Mononuclear cell (primary cell): ENCODE results near the gene ST3GAL2. TPM values are rescaled to one million over a fixed set of nuclear protein-coding genes. Genes with fewer than 3 reads are reported as not detected.
"Not testable (repeated sequence)": the region's sequence is repeated elsewhere in the genome, so short reads cannot be mapped to it uniquely, and the experiment has no call there.

Experiments
- H3K27me3 ChIP-seq: 2 replicates; pipeline ENCODE4 v1.6.0; 2011; ENCODE audit warnings: low read length, control low read depth; ENCODE audit not compliant: insufficient read depth
- H3K4me1 ChIP-seq: 2 replicates; pipeline ENCODE4 v1.5.1; 2011; ENCODE audit warnings: mild to moderate bottlenecking, low read length, control low read depth; ENCODE audit not compliant: insufficient read depth
- H3K4me3 ChIP-seq: 2 replicates; pipeline ENCODE4 v1.5.1; 2011; ENCODE audit warnings: mild to moderate bottlenecking, low read length, moderate library complexity
- H3K9me3 ChIP-seq: 2 replicates; pipeline ENCODE4 v1.5.1; 2011; ENCODE audit warnings: low read depth, mild to moderate bottlenecking, control low read depth, low read length
- total RNA-seq: library from RNA; depleted of rRNA; stranded (reverse); fragments of >200 nt; gene quantifications from one replicate; pipeline ENCODE4 v1.2.3, GENCODE V29; 2012

The ST3GAL2 gene
- total RNA-seq, 1 donor, result 18.5 TPM

GRCh38 chr16:70453892-70454221 lies 15.0 kb upstream of the ST3GAL2 start:
- H3K27me3 ChIP-seq, result no peaks in the 10 kb centered on the region
- no peaks in the 10 kb centered on the region for H3K9me3 ChIP-seq
- H3K4me3 ChIP-seq, result peak overlapping the region; percentile 86
- H3K4me1 ChIP-seq, result peaks cover 20% of the 10 kb centered on the region

GRCh38 chr16:70453117-70453891 lies 14.4 kb upstream of the ST3GAL2 start:
- Histone ChIP-seq H3K4me1 (peaks cover 20% of the 10 kb centered on the region), H3K9me3 (no peaks in the 10 kb centered on the region), H3K27me3 (no peaks in the 10 kb centered on the region), H3K4me3 (peak overlapping the region; percentile 86)

DNA sequence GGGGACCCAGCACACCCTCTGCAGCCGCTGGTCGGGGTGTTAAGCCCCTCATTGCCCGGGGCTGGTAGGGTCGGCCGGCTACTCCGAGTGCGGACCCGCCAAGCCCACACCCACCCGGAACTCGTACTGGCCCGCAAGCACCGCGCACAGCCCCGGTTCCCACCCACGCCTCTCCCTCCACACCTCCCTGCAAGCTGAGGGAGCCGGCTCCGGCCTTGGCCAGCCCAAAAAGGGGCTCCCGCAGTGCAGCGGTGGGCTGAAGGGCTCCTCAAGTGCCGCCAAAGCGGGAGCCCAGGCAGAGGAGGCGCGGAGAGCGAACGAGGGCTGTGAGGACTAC lies 12.1 kb upstream of the ST3GAL2 start:
- H3K27me3 ChIP-seq, H3K4me3 ChIP-seq, H3K9me3 ChIP-seq: not testable (repeated sequence)
- peaks cover 18% of the 10 kb centered on the region for H3K4me1 ChIP-seq

DNA sequence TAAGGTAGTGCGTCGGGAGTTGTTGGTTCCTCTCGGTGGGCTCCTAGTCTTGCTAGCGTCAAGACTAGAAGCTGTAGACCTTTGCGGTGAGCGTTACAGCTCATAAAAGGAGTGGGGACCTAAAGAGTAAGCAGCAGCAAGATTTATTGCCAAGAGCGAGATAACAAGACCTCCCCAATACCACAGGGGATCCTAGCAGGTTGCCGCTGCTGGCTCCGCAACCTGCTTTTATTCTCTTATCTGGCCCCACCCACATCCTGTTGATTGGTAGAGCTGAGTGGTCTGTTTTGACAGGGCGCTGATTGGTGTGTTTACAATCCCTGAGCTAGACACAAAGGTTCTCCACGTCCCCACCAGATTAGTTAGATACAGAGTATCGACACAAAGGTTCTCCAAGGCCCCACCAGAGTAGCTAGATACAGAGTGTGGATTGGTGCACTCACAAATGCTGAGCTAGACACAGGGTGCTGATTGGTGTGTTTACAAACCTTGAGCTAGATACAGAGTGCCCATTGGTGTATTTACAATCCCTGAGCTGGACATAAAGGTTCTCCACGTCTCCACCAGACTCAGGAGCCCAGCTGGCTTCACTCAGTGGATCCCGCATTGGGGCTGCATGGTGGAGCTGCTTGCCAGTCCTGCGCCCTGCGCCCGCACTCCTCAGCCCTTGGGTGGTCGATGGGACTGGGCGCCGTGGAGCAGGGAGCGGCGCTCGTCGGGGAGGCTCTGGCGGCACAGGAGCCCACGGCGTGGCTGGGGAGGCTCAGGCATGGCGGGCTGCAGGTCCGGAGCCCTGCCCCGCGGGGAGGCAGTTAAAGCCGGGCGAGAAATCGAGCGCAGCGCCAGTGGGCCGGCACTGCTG lies 11.5 kb upstream of the ST3GAL2 start:
- H3K4me1 ChIP-seq, result peaks cover 12% of the 10 kb centered on the region
- H3K4me3 ChIP-seq, H3K9me3 ChIP-seq, H3K27me3 ChIP-seq: not testable (repeated sequence)

DNA sequence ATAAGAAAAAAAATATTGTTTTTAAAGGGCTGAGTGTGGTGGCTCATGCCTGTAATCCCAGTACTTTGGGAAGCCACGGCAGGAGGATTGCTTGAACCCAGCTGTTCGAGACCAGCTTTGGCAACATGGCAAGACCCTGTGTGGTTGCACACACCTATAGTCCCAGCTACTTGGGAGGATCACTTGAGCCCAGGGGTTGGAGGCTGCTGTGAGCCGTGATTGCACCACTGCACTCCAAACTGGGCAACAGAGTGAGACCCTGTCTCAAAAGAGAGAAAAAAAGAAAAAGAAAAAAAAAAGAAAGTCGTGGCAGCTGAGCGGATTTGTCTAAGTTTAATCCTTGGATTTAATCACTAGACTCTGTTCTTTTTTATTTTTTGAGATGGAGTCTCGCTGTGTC lies 9.2 kb upstream of the ST3GAL2 start:
- Histone ChIP-seq H3K9me3 (no peaks in the 10 kb centered on the region), H3K4me1 (no peaks in the 10 kb centered on the region), H3K27me3 (no peaks in the 10 kb centered on the region), H3K4me3 (no peak overlapping the region)

DNA sequence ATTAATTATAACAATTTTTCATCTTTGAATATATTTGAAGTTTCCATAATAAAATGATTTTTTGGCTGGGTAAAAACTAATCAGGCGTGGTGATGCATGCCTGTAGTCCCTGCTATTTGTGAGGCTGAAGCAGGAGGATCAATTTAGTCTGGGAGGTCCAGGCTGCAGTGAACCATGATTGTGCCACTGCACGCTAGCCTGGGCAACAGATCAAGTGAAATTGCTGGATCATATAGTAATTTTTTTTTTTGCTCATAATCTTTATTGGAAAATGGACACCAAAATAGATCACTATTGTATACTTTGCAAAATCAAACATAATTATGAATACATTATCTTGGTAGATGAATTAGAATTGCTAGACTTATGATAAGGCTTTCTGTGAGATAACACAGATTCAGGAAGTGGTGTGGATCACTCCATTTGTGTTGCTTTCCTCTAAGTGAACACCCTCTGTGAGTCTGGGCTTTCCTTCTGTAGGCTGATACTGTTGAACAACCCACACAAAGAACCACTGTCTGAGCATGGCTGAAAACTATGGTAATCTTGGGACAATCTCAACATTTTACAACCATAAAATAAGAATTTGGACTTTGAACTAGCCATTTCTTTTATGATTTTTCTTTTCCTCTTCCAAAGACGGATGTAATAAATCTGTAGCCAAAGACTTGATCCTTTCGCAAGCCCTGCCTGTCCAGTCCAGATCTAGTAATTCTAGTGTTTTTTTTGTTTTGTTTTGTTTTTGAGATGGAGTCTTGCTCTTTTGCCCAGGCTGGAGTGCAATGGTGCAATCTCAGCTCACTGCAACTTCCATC lies 5.6 kb upstream of the ST3GAL2 start:
- H3K4me1 ChIP-seq, result peaks cover 6% of the 10 kb centered on the region
- no peaks in the 10 kb centered on the region for H3K9me3 ChIP-seq
- no peaks in the 10 kb centered on the region for H3K27me3 ChIP-seq
- H3K4me3 ChIP-seq, result no peak overlapping the region

- Histone ChIP-seq H3K9me3 (no peaks in the 10 kb centered on the region), H3K4me3 (no peak overlapping the region), H3K27me3 (no peaks in the 10 kb centered on the region), H3K4me1 (peaks cover 18% of the 10 kb centered on the region)
Observed at GRCh38 chr16:70442344-70442743, 3.4 kb upstream of the ST3GAL2 start.

GRCh38 chr16:70441406-70441990 lies 2.6 kb upstream of the ST3GAL2 start:
- H3K4me1 ChIP-seq, result peaks cover 26% of the 10 kb centered on the region
- H3K4me3 ChIP-seq, result no peak overlapping the region
- no peaks in the 10 kb centered on the region for H3K9me3 ChIP-seq
- H3K27me3 ChIP-seq, result no peaks in the 10 kb centered on the region

DNA sequence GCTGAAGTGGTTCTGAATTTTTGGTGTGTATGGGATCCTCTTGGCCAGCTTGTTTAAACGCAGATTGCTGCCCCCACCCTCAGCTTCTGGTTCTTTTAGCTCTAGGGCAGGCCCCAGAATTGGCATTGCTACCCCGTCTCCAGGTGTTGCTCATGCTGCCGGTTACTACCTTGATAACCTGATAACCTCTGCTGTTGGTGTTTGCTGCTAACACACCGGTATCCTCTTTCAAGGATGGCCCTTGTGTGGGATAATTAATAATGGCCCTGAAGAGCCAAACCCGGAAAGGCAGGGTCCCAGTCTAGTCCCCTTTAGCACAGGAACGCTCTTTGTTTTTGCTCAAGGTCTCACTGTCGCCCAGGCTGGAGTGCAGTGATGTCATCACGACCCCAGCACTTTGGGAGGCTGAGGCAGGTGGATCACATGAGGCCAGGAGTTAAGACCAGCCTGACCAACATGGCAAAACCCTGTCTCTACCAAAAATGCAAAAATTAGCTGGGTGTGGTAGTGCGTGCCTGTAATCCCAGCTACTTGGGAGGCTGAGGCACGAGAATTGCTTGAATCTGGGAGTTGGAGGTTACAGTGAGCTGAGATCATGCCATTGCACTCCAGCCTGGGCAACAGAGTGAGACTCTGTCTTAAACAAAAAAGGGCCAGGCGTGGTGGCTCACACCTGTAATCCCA lies 1.3 kb upstream of the ST3GAL2 start:
- Histone ChIP-seq H3K4me1 (peaks cover 32% of the 10 kb centered on the region), H3K27me3 (no peaks in the 10 kb centered on the region), H3K9me3 (no peaks in the 10 kb centered on the region), H3K4me3 (no peak overlapping the region)

- peaks cover 48% of the 10 kb centered on the region for H3K4me1 ChIP-seq
- no peaks in the 10 kb centered on the region for H3K27me3 ChIP-seq
- peak overlapping the region; percentile 52 for H3K4me3 ChIP-seq
- H3K9me3 ChIP-seq, result no peaks in the 10 kb centered on the region
Observed at GRCh38 chr16:70438585-70438968, 323 bp downstream of the ST3GAL2 start.

- Histone ChIP-seq H3K9me3 (no peaks in the 10 kb centered on the region), H3K4me1 (peaks cover 55% of the 10 kb centered on the region), H3K27me3 (no peaks in the 10 kb centered on the region), H3K4me3 (peak overlapping the region; percentile 52)
Observed at GRCh38 chr16:70437582-70438557, 1.0 kb downstream of the ST3GAL2 start.

- no peak overlapping the region for H3K4me3 ChIP-seq
- H3K27me3 ChIP-seq, result no peaks in the 10 kb centered on the region
- no peaks in the 10 kb centered on the region for H3K9me3 ChIP-seq
- H3K4me1 ChIP-seq, result peaks cover 63% of the 10 kb centered on the region
Observed at GRCh38 chr16:70437017-70437581, 1.8 kb downstream of the ST3GAL2 start.

GRCh38 chr16:70434484-70435260 lies 4.2 kb downstream of the ST3GAL2 start:
- H3K27me3 ChIP-seq, result no peaks in the 10 kb centered on the region
- H3K4me3 ChIP-seq, result no peak overlapping the region
- no peaks in the 10 kb centered on the region for H3K9me3 ChIP-seq
- peaks cover 81% of the 10 kb centered on the region for H3K4me1 ChIP-seq
